Transverse colon (tissue), 4 donors: ENCODE results near the gene SPIB.

Source experiments
- CTCF ChIP-seq, 5 experiments: fragments of 200-600 bp in 3 of 5; fragments of 450-650 bp in 2 of 5; sonication (generic) in 3 of 5; IDR thresholded peaks; 1 replicate in 2 of 5; 2 replicates in 3 of 5; pipeline ENCODE4 v1.5.1; 2016 to 2017; ENCODE audit warnings: antibody characterized with exemption in 5 of 5, inconsistent platforms in 3 of 5, mild to moderate bottlenecking in 2 of 5, moderate library complexity in 1 of 5
- EP300 ChIP-seq: sonication (generic); formaldehyde crosslinking; IDR thresholded peaks from one replicate; pipeline ENCODE4 v1.6.1; 2017; ENCODE audit warnings: antibody characterized with exemption, low read depth
- POLR2AphosphoS5 ChIP-seq, 3 donors: sonication (generic); formaldehyde crosslinking; IDR thresholded peaks; one replicate each; pipeline ENCODE4 v1.6.1; 2016; ENCODE audit warnings: antibody characterized with exemption in 3 of 3

GRCh38 chr19:50447053-50447452, 28.3 kb downstream of the SPIB start:
- TF ChIP-seq EP300 (no peak), CTCF (IDR thresholded peaks at IDR 0.05) (no peak), POLR2AphosphoS5 (IDR thresholded peaks at IDR 0.05) (no peak)
